GM23338 (cell line): ENCODE data around the gene TRIM67. TPM values are rescaled to one million over a fixed set of nuclear protein-coding genes. Genes with fewer than 3 reads are reported as not detected.

Source experiments
- ATAC-seq: fragments of 200-7000 bp; cut with Tn5 transposase; 3 replicates; pipeline ENCODE4 v1.9.1; 2020
- DNase-seq: peaks from one replicate; pipeline ENCODE4 v3.0.0-alpha.2; 2015; ENCODE audit warnings: low spot score
- H2AFZ ChIP-seq: fragments of 200-600 bp; sonication (generic); 2 replicates; pipeline ENCODE4 v1.8.0; 2016; ENCODE audit warnings: antibody characterized with exemption, mild to moderate bottlenecking, moderate library complexity
- H3F3A ChIP-seq: fragments of 200-600 bp; sonication (generic); replicated peaks from 2 replicates; pipeline ENCODE4 v1.8.0; 2017; ENCODE audit warnings: antibody characterized with exemption, mixed run types, low read depth
- H3K27ac ChIP-seq: fragments of 200-600 bp; sonication (generic); 2 replicates; pipeline ENCODE4 v1.6.1; 2016; ENCODE audit warnings: low read depth
- H3K27me3 ChIP-seq: fragments of 200-600 bp; sonication (generic); 2 replicates; pipeline ENCODE4 v1.8.0; 2016; ENCODE audit warnings: mild to moderate bottlenecking, mixed run types, moderate library complexity; ENCODE audit not compliant: insufficient read depth
- H3K36me3 ChIP-seq: fragments of 200-600 bp; sonication (generic); 2 replicates; pipeline ENCODE4 v1.8.0; 2016; ENCODE audit warnings: mild to moderate bottlenecking; ENCODE audit not compliant: insufficient read depth
- H3K4me1 ChIP-seq: fragments of 200-600 bp; sonication (generic); 2 replicates; pipeline ENCODE4 v1.8.0; 2016; ENCODE audit warnings: mild to moderate bottlenecking, moderate library complexity; ENCODE audit not compliant: insufficient read depth
- H3K4me2 ChIP-seq: fragments of 200-600 bp; sonication (generic); 2 replicates; pipeline ENCODE4 v1.7.1; 2017; ENCODE audit warnings: mixed run types
- H3K4me3 ChIP-seq: fragments of 200-600 bp; sonication (generic); 2 replicates; pipeline ENCODE4 v1.6.1; 2016; ENCODE audit warnings: mixed run types
- H3K79me2 ChIP-seq: fragments of 200-600 bp; sonication (generic); replicated peaks from 2 replicates; pipeline ENCODE4 v1.8.0; 2017; ENCODE audit warnings: mild to moderate bottlenecking; ENCODE audit not compliant: insufficient read depth
- H3K9me2 ChIP-seq: fragments of 200-600 bp; sonication (generic); 2 replicates; pipeline ENCODE4 v1.8.0; 2017; ENCODE audit not compliant: insufficient read depth
- H4K20me1 ChIP-seq: fragments of 200-600 bp; sonication (generic); replicated peaks from 2 replicates; pipeline ENCODE4 v1.8.0; 2017; ENCODE audit warnings: mild to moderate bottlenecking; ENCODE audit not compliant: insufficient read depth
- H3K27ac Mint-ChIP-seq: 2 replicates; pipeline ENCODE4 v1.8.0; 2020; ENCODE audit warnings: inconsistent platforms, mild to moderate bottlenecking, moderate library complexity, mixed read lengths
- H3K27me3 Mint-ChIP-seq: 3 replicates; pipeline ENCODE4 v1.8.0; 2022; ENCODE audit warnings: low read depth, mild to moderate bottlenecking, moderate library complexity, mixed read lengths, inconsistent platforms; ENCODE audit not compliant: insufficient read depth, poor library complexity
- H3K36me3 Mint-ChIP-seq: 3 replicates; pipeline ENCODE4 v1.8.0; 2021; ENCODE audit warnings: low read depth, mild to moderate bottlenecking, inconsistent platforms, moderate library complexity, mixed read lengths
- H3K4me1 Mint-ChIP-seq: 3 replicates; pipeline ENCODE4 v1.8.0; 2020; ENCODE audit warnings: mild to moderate bottlenecking, inconsistent platforms, mixed read lengths
- H3K4me3 Mint-ChIP-seq: 3 replicates; pipeline ENCODE4 v1.8.0; 2021; ENCODE audit warnings: moderate library complexity, mild to moderate bottlenecking, inconsistent platforms, mixed read lengths
- H3K9me3 Mint-ChIP-seq: 3 replicates; pipeline ENCODE4 v1.8.0; 2020; ENCODE audit warnings: moderate library complexity, mild to moderate bottlenecking, inconsistent platforms, mixed read lengths
- CREB1 ChIP-seq: fragments of 250-450 bp; sonication (Bioruptor Pico); IDR thresholded peaks from 2 replicates; pipeline ENCODE4 v1.5.0; 2020; ENCODE audit warnings: low read depth, mild to moderate bottlenecking, moderate library complexity
- ETS1 ChIP-seq: IDR thresholded peaks from 2 replicates; pipeline ENCODE4 v1.6.1; 2016; ENCODE audit warnings: antibody characterized with exemption
- EZH2phosphoT487 ChIP-seq: fragments of 200-600 bp; sonication (generic); IDR thresholded peaks from one replicate; pipeline ENCODE4 v1.8.1; 2018; ENCODE audit warnings: antibody characterized with exemption; ENCODE audit not compliant: unreplicated experiment
- JUNB ChIP-seq: IDR thresholded peaks from one replicate; pipeline ENCODE4 v1.6.1; 2016; ENCODE audit warnings: antibody characterized with exemption; ENCODE audit not compliant: unreplicated experiment
- REST ChIP-seq: IDR thresholded peaks from one replicate; pipeline ENCODE4 v1.6.1; 2018; ENCODE audit warnings: antibody characterized with exemption; ENCODE audit not compliant: unreplicated experiment
- ZNF114 ChIP-seq: fragments of 250-450 bp; sonication (Bioruptor Pico); IDR thresholded peaks from 2 replicates; pipeline ENCODE4 v1.5.0; 2020; ENCODE audit warnings: mild to moderate bottlenecking, moderate library complexity
- ZNF331 ChIP-seq: fragments of 250-450 bp; sonication (Bioruptor Pico); IDR thresholded peaks from 2 replicates; pipeline ENCODE4 v1.5.0; 2020; ENCODE audit warnings: low read depth, mild to moderate bottlenecking, moderate library complexity
- ZNF462 ChIP-seq: fragments of 250-450 bp; sonication (Bioruptor Pico); IDR thresholded peaks from 2 replicates; pipeline ENCODE4 v1.5.0; 2020; ENCODE audit warnings: mild to moderate bottlenecking, moderate library complexity
- polyA plus RNA-seq: library from polyadenylated mRNA; unstranded; fragments of >200 nt; fragmentation: Nextera tagmentation; extraction: Ambion mirVana; gene quantifications from 2 replicates; pipeline ENCODE4 v1.2.1, GENCODE V29; 2016
- total RNA-seq: library from RNA; depleted of rRNA; stranded (reverse); fragments of >200 nt; shearing (Covaris generic); gene quantifications from 2 replicates; pipeline ENCODE4 v1.2.3, GENCODE V29; 2014

TRIM67 gene
- total and polyA plus RNA-seq, 2 experiments from 2014 or later, result 0.03 TPM; not detected in 1

- TF ChIP-seq ZNF462 (CRISPR knock-in tag), result no peak
These were observed 64.3 kb downstream of the TRIM67 start (continued) for GRCh38 chr1:231226156-231226555.

GRCh38 chr1:231231511-231231910, 69.7 kb downstream of the TRIM67 start:
- H3K36me3 Mint-ChIP-seq, result peaks cover 10% of the 10 kb centered on the region

More at GRCh38 chr1:231231511-231231910, 69.7 kb downstream of the TRIM67 start:
- no peaks in the 10 kb centered on the region for H3K27me3 ChIP-seq
- H3F3A ChIP-seq, result no peaks in the 10 kb centered on the region
- H3K79me2 ChIP-seq, result no peaks in the 10 kb centered on the region
- H2AFZ ChIP-seq, result no peak overlapping the region
- no peaks in the 10 kb centered on the region for H3K4me1 ChIP-seq
- no peak for TF ChIP-seq ZNF331 (CRISPR knock-in tag)
- no peak for TF ChIP-seq EZH2phosphoT487
- no peak for TF ChIP-seq CREB1
- TF ChIP-seq REST, result no peak
- TF ChIP-seq ETS1, result no peak
- no peak for TF ChIP-seq JUNB
- no peak for TF ChIP-seq ZNF114 (CRISPR knock-in tag)
- H3K27ac ChIP-seq, result no peak overlapping the region
- Mint-ChIP-seq H3K4me1 (no peaks in the 10 kb centered on the region), H3K9me3 (no peaks in the 10 kb centered on the region), H3K27ac (no peak overlapping the region), H3K4me3 (no peak overlapping the region), H3K27me3 (peaks cover 5% of the 10 kb centered on the region)
- ATAC-seq (no peak), DNase-seq (no peak)
- no peaks in the 10 kb centered on the region for H3K9me2 ChIP-seq
- no peak overlapping the region for H3K4me2 ChIP-seq
- peaks cover 9% of the 10 kb centered on the region for H4K20me1 ChIP-seq
- H3K36me3 ChIP-seq, result no peaks in the 10 kb centered on the region
- no peak overlapping the region for H3K4me3 ChIP-seq
